HG03469 (cell line): Measurements from ENCODE around the gene EML1.

Experiments used
- ATAC-seq: cut with Tn5 transposase; IDR thresholded peaks from one replicate; pipeline ENCODE4 v1.9.1; 2021; ENCODE audit warnings: mild to moderate bottlenecking, moderate library complexity, moderate number of reproducible peaks; ENCODE audit not compliant: unreplicated experiment

EML1 gene, protein sequence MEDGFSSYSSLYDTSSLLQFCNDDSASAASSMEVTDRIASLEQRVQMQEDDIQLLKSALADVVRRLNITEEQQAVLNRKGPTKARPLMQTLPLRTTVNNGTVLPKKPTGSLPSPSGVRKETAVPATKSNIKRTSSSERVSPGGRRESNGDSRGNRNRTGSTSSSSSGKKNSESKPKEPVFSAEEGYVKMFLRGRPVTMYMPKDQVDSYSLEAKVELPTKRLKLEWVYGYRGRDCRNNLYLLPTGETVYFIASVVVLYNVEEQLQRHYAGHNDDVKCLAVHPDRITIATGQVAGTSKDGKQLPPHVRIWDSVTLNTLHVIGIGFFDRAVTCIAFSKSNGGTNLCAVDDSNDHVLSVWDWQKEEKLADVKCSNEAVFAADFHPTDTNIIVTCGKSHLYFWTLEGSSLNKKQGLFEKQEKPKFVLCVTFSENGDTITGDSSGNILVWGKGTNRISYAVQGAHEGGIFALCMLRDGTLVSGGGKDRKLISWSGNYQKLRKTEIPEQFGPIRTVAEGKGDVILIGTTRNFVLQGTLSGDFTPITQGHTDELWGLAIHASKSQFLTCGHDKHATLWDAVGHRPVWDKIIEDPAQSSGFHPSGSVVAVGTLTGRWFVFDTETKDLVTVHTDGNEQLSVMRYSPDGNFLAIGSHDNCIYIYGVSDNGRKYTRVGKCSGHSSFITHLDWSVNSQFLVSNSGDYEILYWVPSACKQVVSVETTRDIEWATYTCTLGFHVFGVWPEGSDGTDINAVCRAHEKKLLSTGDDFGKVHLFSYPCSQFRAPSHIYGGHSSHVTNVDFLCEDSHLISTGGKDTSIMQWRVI

GRCh38 chr14:99793213-99794150 lies at the start of gene EML1:
Gene EML1 (plus strand): TSS chr14:99793413. CDS start chr14:99793477, 64 bp downstream.
- ATAC-seq: peak; percentile 77

- ATAC-seq: no peak
Measured at GRCh38 chr14:99744199-99744872, 48.9 kb upstream of the EML1 start.

- ATAC-seq: no peak
Measured at GRCh38 chr14:99744873-99745224, 48.4 kb upstream of the EML1 start.

DNA sequence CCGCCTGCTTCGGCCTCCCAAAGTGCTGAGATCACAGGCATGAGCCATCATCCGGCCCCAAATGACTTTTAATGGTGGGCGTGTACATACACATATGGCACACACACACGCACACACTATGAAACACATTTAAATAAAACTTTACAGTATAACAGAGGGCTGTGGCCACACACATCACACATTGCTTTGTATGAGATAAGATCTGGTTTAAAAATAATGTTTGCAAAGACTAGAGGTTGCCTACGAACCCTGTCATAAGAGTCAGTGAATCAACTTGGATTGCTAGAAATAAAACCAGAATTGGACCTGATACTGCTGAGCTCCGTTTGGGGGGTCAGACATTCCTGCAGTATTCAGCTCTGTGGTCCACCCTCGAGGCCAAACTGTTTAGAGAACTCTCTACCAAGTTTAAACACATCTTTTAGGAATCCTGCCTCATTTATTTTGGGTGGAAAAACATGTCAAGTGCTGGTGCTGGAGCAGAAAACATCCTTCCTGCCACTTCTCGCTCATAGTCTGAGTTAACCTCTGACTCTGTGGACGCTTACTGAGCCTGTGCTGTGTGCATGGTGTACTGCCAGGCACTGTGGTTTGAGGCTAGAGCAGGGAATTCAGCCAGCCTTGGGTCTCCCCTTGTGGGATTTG lies 47.8 kb upstream of the EML1 start:
- no peak for ATAC-seq

GRCh38 chr14:99747167-99747566 lies 46.0 kb upstream of the EML1 start:
- no peak for ATAC-seq

GRCh38 chr14:99747582-99748330 lies 45.5 kb upstream of the EML1 start:
- ATAC-seq: no peak

DNA sequence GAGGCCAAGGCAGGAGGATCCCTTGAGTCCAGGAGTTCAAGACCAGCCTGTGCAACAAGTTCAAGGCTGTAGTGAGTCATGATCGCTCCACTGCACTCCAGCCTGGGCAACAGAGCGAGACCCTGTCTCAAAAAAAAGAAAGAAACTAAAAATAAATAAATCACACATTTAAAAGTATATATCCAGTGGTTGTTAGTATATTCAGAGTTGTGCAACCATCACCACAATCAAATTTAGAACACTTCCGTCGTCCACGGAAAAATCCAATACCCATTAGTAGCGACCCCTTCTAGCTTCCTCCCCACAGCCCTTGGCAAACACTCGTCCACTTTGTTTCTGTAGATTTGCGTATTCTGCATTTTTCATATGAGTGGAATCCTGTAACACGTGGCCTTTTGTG lies 44.7 kb upstream of the EML1 start:
- no peak for ATAC-seq

DNA sequence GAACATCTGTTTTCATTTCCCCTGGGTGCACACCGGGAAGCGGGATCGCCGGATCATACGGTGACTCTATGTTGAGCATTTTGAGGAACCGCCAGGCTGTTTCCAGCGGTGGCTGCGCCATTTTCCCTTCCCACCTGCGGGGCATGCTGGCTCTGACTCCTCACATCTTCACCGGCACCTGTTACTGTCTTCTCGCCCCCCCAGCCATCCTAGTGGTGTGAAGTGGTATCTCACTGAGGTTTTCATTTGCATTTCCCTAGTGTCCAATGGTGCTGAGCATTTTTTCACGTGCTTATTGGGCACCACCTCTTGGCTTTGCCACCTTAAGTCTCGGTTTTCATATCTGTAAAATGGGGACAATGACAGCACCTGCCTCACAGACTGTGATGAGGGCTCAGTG lies 44.1 kb upstream of the EML1 start:
- no peak for ATAC-seq

DNA sequence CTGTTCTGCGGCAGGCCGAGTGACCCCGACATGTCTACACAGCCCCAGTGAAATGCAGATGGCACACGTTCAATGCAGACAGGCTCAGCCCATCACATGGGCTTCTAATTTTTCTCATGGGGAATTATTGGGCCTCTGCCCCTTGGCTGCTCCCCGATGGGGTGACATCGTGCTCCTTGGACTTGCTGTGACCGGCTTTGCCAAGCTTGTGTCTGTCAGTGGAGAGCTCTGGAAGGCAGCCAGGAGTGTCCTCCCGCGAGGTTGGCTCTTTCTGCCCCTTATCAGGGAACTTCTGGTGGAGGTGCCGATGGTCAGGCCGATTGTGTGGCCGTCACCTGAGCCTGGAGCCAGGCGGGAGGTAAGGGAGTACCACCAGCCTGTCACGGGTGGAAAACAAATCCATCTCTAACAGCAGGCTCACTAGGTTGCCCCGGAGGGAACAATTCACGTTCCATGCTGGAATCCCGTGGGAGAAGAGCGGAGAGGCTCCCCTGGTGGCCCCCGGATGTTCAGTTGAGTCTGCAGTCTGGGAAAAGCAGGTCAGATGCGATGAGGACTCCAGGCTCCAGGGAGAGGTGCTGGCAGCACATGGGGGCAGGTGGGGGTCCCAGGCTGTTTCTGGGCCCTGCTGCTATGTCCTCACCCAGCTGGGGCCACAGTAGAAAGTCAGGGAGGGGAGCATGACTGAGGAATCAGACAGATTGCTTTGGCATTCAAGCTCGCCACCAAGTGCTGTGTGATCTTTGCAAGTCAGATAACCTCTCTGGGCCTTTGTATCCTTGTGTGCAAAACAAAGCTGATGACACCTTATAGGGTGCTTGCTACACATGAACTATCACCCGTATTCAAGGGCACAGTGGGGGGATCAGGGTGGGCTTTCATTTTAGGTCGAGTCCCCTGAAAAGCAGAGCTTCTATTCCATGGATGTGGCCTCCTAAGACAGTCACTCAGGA lies 43.2 kb upstream of the EML1 start:
- no peak for ATAC-seq

- no peak for ATAC-seq
Measured at GRCh38 chr14:99750746-99751450, 42.3 kb upstream of the EML1 start.

DNA sequence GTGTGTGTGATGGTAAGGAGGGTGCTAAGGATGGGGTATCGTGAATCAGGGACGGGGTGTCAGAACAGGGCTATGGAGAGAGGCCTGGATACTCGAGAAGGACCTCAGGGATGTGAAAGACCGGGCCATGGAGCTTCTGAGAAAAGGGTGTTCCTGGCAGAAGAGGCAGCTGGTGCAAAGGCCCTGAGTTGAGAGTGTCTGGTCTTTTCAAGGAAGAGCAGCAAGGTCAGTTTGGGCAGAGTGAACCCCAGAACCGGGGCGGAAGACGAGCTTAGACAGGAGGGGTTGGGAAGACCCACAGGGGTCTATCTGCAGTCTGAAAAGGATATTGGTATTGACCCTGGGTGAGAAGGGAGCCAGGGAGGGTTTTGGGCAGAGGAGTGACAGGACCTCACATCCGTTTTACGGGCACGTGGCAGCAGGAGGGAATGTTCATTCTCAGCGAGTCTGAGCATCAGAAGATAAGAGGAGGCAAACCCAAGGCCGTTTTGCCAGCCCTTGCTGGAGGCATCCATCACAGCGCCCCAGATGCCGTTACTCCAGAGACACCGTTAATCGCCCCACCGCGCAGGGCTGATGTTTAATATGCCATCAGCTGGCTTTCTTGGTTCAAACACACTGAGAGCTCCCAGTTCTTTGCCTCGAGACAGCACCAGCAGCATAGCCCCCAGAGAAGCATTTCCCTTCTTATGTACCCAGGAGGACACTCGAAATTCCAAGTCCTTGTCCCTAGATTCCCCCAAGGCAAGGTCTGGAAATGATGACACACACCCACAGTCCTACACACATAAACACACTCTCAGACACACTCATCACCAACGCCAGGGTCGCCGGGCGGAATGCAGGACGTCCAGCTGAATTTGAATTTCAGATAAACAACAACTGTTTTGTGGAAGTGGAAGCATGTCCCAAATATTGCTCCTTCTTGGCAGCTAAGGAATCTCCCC lies 41.4 kb upstream of the EML1 start:
- no peak for ATAC-seq

DNA sequence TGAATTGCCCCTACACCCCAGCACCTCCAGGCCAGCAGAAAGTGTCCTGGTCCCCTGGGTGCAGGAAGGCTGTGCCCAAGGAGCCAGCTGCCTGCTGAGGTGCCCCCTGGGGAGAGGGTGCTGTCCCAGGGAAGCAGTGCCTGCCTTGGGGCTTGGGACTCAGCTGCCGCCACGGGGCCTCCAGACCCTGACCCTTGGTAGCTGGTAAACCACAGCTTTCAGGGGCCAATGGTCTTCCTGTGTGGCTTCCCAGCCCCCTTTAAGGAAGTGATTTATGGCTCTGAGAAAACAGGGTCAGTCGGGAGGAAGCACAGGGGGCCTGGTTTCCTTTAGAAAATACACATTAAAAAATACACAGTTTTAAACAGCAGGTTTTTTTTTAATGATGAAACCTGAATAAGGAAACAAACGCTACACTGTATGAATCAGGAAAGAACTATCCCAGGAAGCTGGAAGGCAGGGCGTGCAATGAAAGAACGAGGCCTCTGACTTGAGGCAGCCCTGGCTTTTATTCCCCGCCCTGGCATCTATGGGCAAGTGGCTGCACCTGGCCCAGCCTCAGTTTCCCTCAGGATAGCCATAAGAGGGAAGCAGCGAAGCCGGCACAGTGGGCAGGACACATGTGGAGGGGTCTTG lies 40.6 kb upstream of the EML1 start:
- ATAC-seq: no peak

- ATAC-seq: no peak
Measured at GRCh38 chr14:99753225-99754140, 39.7 kb upstream of the EML1 start.

DNA sequence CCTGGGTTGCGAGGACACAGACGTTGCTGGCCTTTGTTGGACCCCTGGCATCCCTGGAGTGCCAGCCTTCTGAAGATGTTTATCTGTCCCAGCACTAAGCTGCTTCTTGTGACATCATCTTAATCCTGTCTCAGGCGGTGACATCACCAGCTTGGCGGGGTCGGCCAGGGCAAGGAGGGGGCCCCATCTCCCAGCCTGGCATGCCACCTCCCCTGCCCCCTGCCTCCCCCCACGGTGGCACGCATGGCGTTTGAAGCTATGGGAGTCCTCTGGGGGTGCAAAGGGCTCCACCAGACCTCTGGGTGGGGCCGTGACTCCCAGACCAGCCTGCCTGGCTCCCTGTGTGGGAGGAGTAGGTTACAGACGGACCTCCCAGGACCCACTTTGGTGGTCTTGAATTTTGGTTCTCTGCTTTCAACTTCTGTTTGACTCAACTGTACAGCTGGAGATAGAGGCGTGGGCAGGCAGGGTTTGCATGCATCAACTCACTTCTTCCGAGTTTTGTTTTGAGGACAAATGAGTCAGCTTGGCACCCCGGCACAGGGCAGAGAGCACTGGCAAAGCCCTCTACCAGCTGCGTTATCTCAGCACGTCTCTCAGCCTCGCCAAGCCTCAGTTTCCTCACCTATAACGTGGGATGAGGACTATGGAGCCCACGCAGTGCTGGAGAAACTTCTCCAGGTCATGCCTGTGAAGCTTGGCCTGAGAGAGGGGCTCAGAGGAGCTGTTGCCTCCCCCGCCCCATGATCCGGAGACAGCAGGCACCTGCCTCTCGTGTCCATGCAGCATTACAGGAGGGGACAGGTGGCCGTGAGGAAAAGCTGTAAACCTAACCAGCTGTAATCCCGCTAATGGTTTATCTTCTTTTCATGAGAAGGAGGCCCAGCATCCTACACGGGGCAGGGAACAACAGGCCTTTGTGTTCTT lies 38.8 kb upstream of the EML1 start:
- no peak for ATAC-seq
